Thoracic aorta (tissue), 2 donors: ENCODE data around the gene DZANK1. TPM values are rescaled to one million over a fixed set of nuclear protein-coding genes. Genes with fewer than 3 reads are reported as not detected.

Experiments
- ATAC-seq: fragments of 150-250 bp; one replicate; pipeline ENCODE4 v1.8.0; 2017; ENCODE audit warnings: low read depth; ENCODE audit not compliant: insufficient number of reproducible peaks, low FRiP score
- DNase-seq: peaks from one replicate; pipeline ENCODE4 v3.0.0-alpha.2; 2020; ENCODE audit warnings: low spot score
- H3K27ac ChIP-seq, 2 donors: fragments of 200-600 bp; sonication (generic); 1 replicate in 1 of 2; 2 replicates in 1 of 2; pipeline ENCODE4 v1.5.1; 2016; ENCODE audit warnings: mild to moderate bottlenecking in 2 of 2, moderate library complexity in 2 of 2
- H3K27me3 ChIP-seq: fragments of 200-600 bp; sonication (generic); replicated peaks from 2 replicates; pipeline ENCODE4 v1.6.0; 2016; ENCODE audit warnings: mild to moderate bottlenecking; ENCODE audit not compliant: insufficient read depth
- H3K36me3 ChIP-seq: fragments of 200-600 bp; sonication (generic); one replicate; pipeline ENCODE4 v1.5.1; 2016
- H3K4me1 ChIP-seq, 2 donors: fragments of 200-600 bp; sonication (generic); 1 replicate in 1 of 2; 2 replicates in 1 of 2; pipeline versions ENCODE4 v1.5.1 to v1.6.0; 2016; ENCODE audit warnings: low read depth in 2 of 2, mild to moderate bottlenecking in 1 of 2; ENCODE audit not compliant: control insufficient read depth in 1 of 2
- H3K4me3 ChIP-seq: fragments of 200-600 bp; sonication (generic); 2 replicates; pipeline ENCODE4 v1.5.1; 2016; ENCODE audit warnings: mild to moderate bottlenecking
- H3K9me3 ChIP-seq: fragments of 200-600 bp; sonication (generic); 2 replicates; pipeline ENCODE4 v1.5.1; 2016
- CTCF ChIP-seq: fragments of 200-600 bp; sonication (generic); IDR thresholded peaks from one replicate; pipeline ENCODE4 v1.5.1; 2019; ENCODE audit warnings: antibody characterized with exemption
- total RNA-seq, 2 donors: library from RNA; depleted of rRNA; stranded (reverse); fragments of >200 nt; gene quantifications; one replicate each; pipeline versions ENCODE4 v1.1.0 to v1.2.3, GENCODE V29; 2016

The DZANK1 gene
- total RNA-seq, 2 donors from 2014 or later, result 3.2 to 3.7 TPM

GRCh38 chr20:18427214-18427613 is 39.6 kb downstream of the DZANK1 start:
- no peaks in the 10 kb centered on the region for H3K9me3 ChIP-seq
- no peak overlapping the region for H3K4me3 ChIP-seq
- H3K4me1 ChIP-seq, result peaks cover 0 to 4% of the 10 kb centered on the region in 2 donors
- H3K27ac ChIP-seq, result no peak overlapping the region
- H3K27me3 ChIP-seq, result no peaks in the 10 kb centered on the region
- TF ChIP-seq CTCF, result no peak
- no peaks in the 10 kb centered on the region for H3K36me3 ChIP-seq
- DNase-seq, result no peak
- ATAC-seq, result no peak

GRCh38 chr20:18421608-18422007 is 45.2 kb downstream of the DZANK1 start:
- Histone ChIP-seq H3K4me3 (no peak overlapping the region), H3K27ac (no peak overlapping the region), H3K27me3 (no peaks in the 10 kb centered on the region), H3K36me3 (no peaks in the 10 kb centered on the region), H3K4me1 (no peaks in the 10 kb centered on the region), H3K9me3 (no peaks in the 10 kb centered on the region)
- ATAC-seq (no peak), DNase-seq (no peak)
- TF ChIP-seq CTCF, result no peak

- no peak for TF ChIP-seq CTCF
- no peaks in the 10 kb centered on the region for H3K4me1 ChIP-seq
- no peak overlapping the region for H3K27ac ChIP-seq
- DNase-seq (no peak), ATAC-seq (no peak)
- H3K9me3 ChIP-seq, result no peaks in the 10 kb centered on the region
- H3K27me3 ChIP-seq, result no peaks in the 10 kb centered on the region
- H3K4me3 ChIP-seq, result no peak overlapping the region
- H3K36me3 ChIP-seq, result no peaks in the 10 kb centered on the region
Observed at GRCh38 chr20:18416486-18416885, 50.3 kb downstream of the DZANK1 start.

- H3K36me3 ChIP-seq, result no peaks in the 10 kb centered on the region
- no peaks in the 10 kb centered on the region for H3K27me3 ChIP-seq
- DNase-seq, result no peak
- no peak for TF ChIP-seq CTCF
- ATAC-seq, result no peak
- H3K9me3 ChIP-seq, result no peaks in the 10 kb centered on the region
- no peak overlapping the region for H3K27ac ChIP-seq
- no peaks in the 10 kb centered on the region for H3K4me1 ChIP-seq
- no peak overlapping the region for H3K4me3 ChIP-seq
Observed at GRCh38 chr20:18414140-18414539, 52.7 kb downstream of the DZANK1 start.

- TF ChIP-seq CTCF, result no peak
- no peak overlapping the region for H3K27ac ChIP-seq
- no peak overlapping the region for H3K4me3 ChIP-seq
- H3K9me3 ChIP-seq, result no peaks in the 10 kb centered on the region
- no peaks in the 10 kb centered on the region for H3K36me3 ChIP-seq
- H3K27me3 ChIP-seq, result no peaks in the 10 kb centered on the region
- DNase-seq (no peak), ATAC-seq (no peak)
- no peaks in the 10 kb centered on the region for H3K4me1 ChIP-seq
Observed at GRCh38 chr20:18412221-18412901, 54.5 kb downstream of the DZANK1 start.
